ENCODE measurements around the gene INSIG1.

DNA sequence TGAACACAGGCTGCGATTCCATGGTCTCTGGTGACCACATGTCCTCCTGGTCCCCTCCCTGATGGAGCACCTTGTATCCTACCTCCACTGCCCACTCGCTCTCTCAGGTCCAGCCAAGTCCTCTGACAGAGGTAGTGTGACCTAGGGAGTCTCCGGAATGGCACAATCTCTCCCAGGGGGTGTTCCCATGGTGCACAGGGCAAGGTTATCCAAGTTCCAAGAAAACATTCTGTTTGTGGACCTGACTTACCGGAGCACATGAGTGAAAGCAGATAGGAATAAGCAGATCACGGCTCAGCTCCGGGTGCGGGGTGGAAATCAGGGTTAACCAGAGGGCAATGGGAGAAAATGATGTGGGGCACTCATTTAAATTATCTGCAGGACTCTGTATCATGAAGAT lies 45.8 kb upstream of the INSIG1 start:
- TF ChIP-seq POLR2A (IDR thresholded peaks at IDR 0.05; ENCODE audit: low read length) (no peak), GATA1 (IDR thresholded peaks at IDR 0.05; ENCODE audit: low read depth, low read length) (no peak)

All from erythroblast (primary cell).